Loucy (cell line): ENCODE results near the gene ATP9A.

Source experiments
- H2AFZ ChIP-seq: fragments of 200-600 bp; sonication (generic); 2 replicates; pipeline ENCODE4 v1.6.0; 2016; ENCODE audit warnings: antibody characterized with exemption, mild to moderate bottlenecking, low read length, moderate library complexity
- H3F3A ChIP-seq: fragments of 200-600 bp; 2 replicates; pipeline ENCODE4 v1.6.0; 2016; ENCODE audit warnings: antibody characterized with exemption, low read depth, mild to moderate bottlenecking
- H3K27me3 ChIP-seq: fragments of 200-600 bp; sonication (generic); 2 replicates; pipeline ENCODE4 v1.6.1; 2014; ENCODE audit warnings: low read length, mild to moderate bottlenecking; ENCODE audit not compliant: insufficient read depth, poor library complexity, severe bottlenecking
- H3K36me3 ChIP-seq: fragments of 200-600 bp; sonication (generic); 2 replicates; pipeline ENCODE4 v1.6.1; 2016; ENCODE audit warnings: low read length; ENCODE audit not compliant: insufficient read depth
- H3K4me1 ChIP-seq: fragments of 200-600 bp; sonication (generic); 2 replicates; pipeline ENCODE4 v1.5.1; 2014; ENCODE audit warnings: low read length, mild to moderate bottlenecking; ENCODE audit not compliant: insufficient read depth, poor library complexity, severe bottlenecking
- H3K4me2 ChIP-seq: fragments of 200-600 bp; sonication (generic); 2 replicates; pipeline ENCODE4 v1.6.0; 2014; ENCODE audit warnings: antibody characterized with exemption, low read length, low read depth, mild to moderate bottlenecking; ENCODE audit not compliant: poor library complexity, severe bottlenecking
- H3K4me3 ChIP-seq: fragments of 200-600 bp; sonication (generic); 2 replicates; pipeline ENCODE4 v1.5.1; 2014; ENCODE audit warnings: low read length, mild to moderate bottlenecking, mixed read lengths; ENCODE audit not compliant: poor library complexity, severe bottlenecking
- H3K79me2 ChIP-seq: fragments of 200-600 bp; sonication (generic); 2 replicates; pipeline ENCODE4 v1.6.1; 2014; ENCODE audit warnings: low read length; ENCODE audit not compliant: insufficient read depth
- H3K9ac ChIP-seq: fragments of 200-600 bp; sonication (generic); 2 replicates; pipeline ENCODE4 v1.6.0; 2014; ENCODE audit warnings: mild to moderate bottlenecking, low read depth, low read length, moderate library complexity; ENCODE audit not compliant: poor library complexity, severe bottlenecking
- H3K9me2 ChIP-seq: fragments of 200-600 bp; sonication (generic); replicated peaks from 2 replicates; pipeline ENCODE4 v1.6.1; 2016; ENCODE audit warnings: low read depth, low read length, mixed read lengths
- H3K9me3 ChIP-seq: fragments of 200-600 bp; sonication (generic); 2 replicates; pipeline ENCODE4 v1.6.1; 2014; ENCODE audit warnings: mild to moderate bottlenecking, antibody characterized with exemption, low read length, low read depth; ENCODE audit not compliant: insufficient read depth
- H4K20me1 ChIP-seq: fragments of 200-600 bp; sonication (generic); 2 replicates; pipeline ENCODE4 v1.6.0; 2014; ENCODE audit warnings: antibody characterized with exemption, low read length, mild to moderate bottlenecking; ENCODE audit not compliant: insufficient read depth, poor library complexity, severe bottlenecking
- CTCF ChIP-seq: fragments of 200-600 bp; sonication (generic); conservative IDR thresholded peaks from 2 replicates; pipeline ENCODE4 v1.5.1; 2014; ENCODE audit warnings: mild to moderate bottlenecking, antibody characterized with exemption, low read length
- EZH2phosphoT487 ChIP-seq: fragments of 200-600 bp; IDR thresholded peaks from 2 replicates; pipeline ENCODE4 v1.6.1; 2018; ENCODE audit warnings: antibody characterized with exemption, mild to moderate bottlenecking, moderate library complexity, borderline replicate concordance

Gene ATP9A

GRCh38 chr20:51810155-51811041, 42.2 kb upstream of the ATP9A start:
- H2AFZ ChIP-seq: no peak overlapping the region
- no peaks in the 10 kb centered on the region for H3F3A ChIP-seq
- no peaks in the 10 kb centered on the region for H3K4me1 ChIP-seq
- no peak overlapping the region for H3K9ac ChIP-seq
- no peaks in the 10 kb centered on the region for H3K9me2 ChIP-seq
- H3K4me2 ChIP-seq: no peak overlapping the region
- H3K27me3 ChIP-seq: no peaks in the 10 kb centered on the region
- no peak overlapping the region for H3K4me3 ChIP-seq
- H3K36me3 ChIP-seq: no peaks in the 10 kb centered on the region
- no peaks in the 10 kb centered on the region for H3K79me2 ChIP-seq
- H3K9me3 ChIP-seq: no peaks in the 10 kb centered on the region
- no peaks in the 10 kb centered on the region for H4K20me1 ChIP-seq
- TF ChIP-seq CTCF (peak; percentile 39; the same call in 1 of the 2 replicates), EZH2phosphoT487 (no peak)

- H3K9me2 ChIP-seq: no peaks in the 10 kb centered on the region
- H2AFZ ChIP-seq: no peak overlapping the region
- H3K4me1 ChIP-seq: no peaks in the 10 kb centered on the region
- no peaks in the 10 kb centered on the region for H3K9me3 ChIP-seq
- TF ChIP-seq EZH2phosphoT487: no peak
- no peak for TF ChIP-seq CTCF
- H3K36me3 ChIP-seq: no peaks in the 10 kb centered on the region
- no peaks in the 10 kb centered on the region for H4K20me1 ChIP-seq
- no peak overlapping the region for H3K4me3 ChIP-seq
- H3K9ac ChIP-seq: no peak overlapping the region
- no peak overlapping the region for H3K4me2 ChIP-seq
- H3K79me2 ChIP-seq: no peaks in the 10 kb centered on the region
- no peaks in the 10 kb centered on the region for H3F3A ChIP-seq
- no peaks in the 10 kb centered on the region for H3K27me3 ChIP-seq
Measured at GRCh38 chr20:51807720-51808250, 39.6 kb upstream of the ATP9A start.

GRCh38 chr20:51804754-51805153, 36.6 kb upstream of the ATP9A start:
- Histone ChIP-seq H3K27me3 (no peaks in the 10 kb centered on the region), H3K4me3 (no peak overlapping the region), H3F3A (no peaks in the 10 kb centered on the region), H3K4me2 (no peak overlapping the region), H3K36me3 (no peaks in the 10 kb centered on the region), H2AFZ (no peak overlapping the region), H3K4me1 (no peaks in the 10 kb centered on the region), H3K9ac (no peak overlapping the region), H3K79me2 (no peaks in the 10 kb centered on the region), H3K9me3 (no peaks in the 10 kb centered on the region), H3K9me2 (no peaks in the 10 kb centered on the region), H4K20me1 (no peaks in the 10 kb centered on the region)
- TF ChIP-seq EZH2phosphoT487: no peak
